ENCODE measurements around the gene BICRA.

- TF ChIP-seq EZH2phosphoT487 (IDR thresholded peaks at IDR 0.05; ENCODE audit: low read depth, severe bottlenecking, unreplicated experiment): no peak
- no peak for TF ChIP-seq CTCF (IDR thresholded peaks at IDR 0.05; ENCODE audit: poor library complexity)
- TF ChIP-seq EZH2 (IDR thresholded peaks at IDR 0.05; ENCODE audit: borderline replicate concordance): no peak
Measured at GRCh38 chr19:47614559-47614958, 5.6 kb downstream of the BICRA start.

Measured in hepatocyte (in vitro differentiated cells).